Psoas muscle (tissue), 8 donors: Measurements from ENCODE around the gene PDCD10. TPM values are rescaled to one million over a fixed set of nuclear protein-coding genes. Genes with fewer than 3 reads are reported as not detected.

ENCODE experiments used
- ATAC-seq, 4 donors: fragments of 200-7000 bp; cut with Tn5 transposase; one replicate each; pipeline ENCODE4 v1.9.1; 2020; ENCODE audit warnings: moderate library complexity in 3 of 4, mild to moderate bottlenecking in 2 of 4
- DNase-seq, 2 donors: peaks; one replicate each; pipeline ENCODE4 v3.0.0-alpha.2; 2020
- H3K27ac ChIP-seq: fragments of 200-600 bp; one replicate; pipeline ENCODE4 v1.8.0; 2022
- H3K27me3 ChIP-seq, 3 donors: fragments of 200-600 bp in 1 of 3; one replicate each; pipeline versions ENCODE4 v1.6.1 to v1.8.0; 2013 to 2022; ENCODE audit warnings: low read length in 2 of 3, mild to moderate bottlenecking in 2 of 3, moderate library complexity in 1 of 3; ENCODE audit not compliant: insufficient read depth in 3 of 3
- H3K36me3 ChIP-seq, 2 donors: fragments of 200-600 bp in 1 of 2; one replicate each; pipeline versions ENCODE4 v1.6.1 to v1.8.0; 2013 to 2022; ENCODE audit warnings: low read depth in 1 of 2, mild to moderate bottlenecking in 1 of 2, moderate library complexity in 1 of 2; ENCODE audit not compliant: insufficient read depth in 1 of 2
- H3K4me1 ChIP-seq: fragments of 200-600 bp; one replicate; pipeline ENCODE4 v1.8.0; 2022
- H3K4me3 ChIP-seq: fragments of 200-600 bp; one replicate; pipeline ENCODE4 v1.8.0; 2022; ENCODE audit warnings: mild to moderate bottlenecking
- H3K9me3 ChIP-seq: fragments of 200-600 bp; one replicate; pipeline ENCODE4 v1.8.0; 2022
- CTCF ChIP-seq: fragments of 200-600 bp; IDR thresholded peaks from one replicate; pipeline ENCODE4 v1.8.0; 2022; ENCODE audit warnings: antibody characterized with exemption
- WGBS, 3 donors: extraction: QIAGEN DNeasy Blood & Tissue Kit; methylation state at CpG; one replicate each; pipeline versions ENCODE4 v1.1.6 to v1.1.7; 2013; 5-methylcytosine and 5-hydroxymethylcytosine counted together
- intact Hi-C, 2 donors: fragments of 100-400 bp; cut with DNase I; formaldehyde crosslinking; loops; one replicate each; pipeline versions ENCODE4 v1.11.0 to v1.14.2; 2022
- polyA plus RNA-seq, 3 donors: library from polyadenylated mRNA; stranded (reverse); fragments of 200-250 nt; gene quantifications; one replicate each; pipeline ENCODE4 v1.2.3, GENCODE V29; 2013
- total RNA-seq, 4 donors: library from RNA; stranded (reverse); fragmentation: NEBNext Ultra II Directional in 2 of 4; extraction: Animal tissue kit (Norgen Biotek cat#: 25700) in 2 of 4; gene quantifications; one replicate each; pipeline versions ENCODE4 v1.2.1 to v1.2.4, GENCODE V29; 2021 to 2023
- donor health status: healthy with polysubstance abuse.
- donor health status: DM: no; HTN: no; CAD: no; lungs with moderate emphysema.
- donor health status: Bipolar disorder and iron deficiency.
- donor health status: healthy.
- donor health status: DM: yes; HTN: yes; CAD: no.
- donor health status: DM: no; HTN: no; CAD: no.
- donor health status: DM: no; HTN: no; CAD: no.
- donor health status: DM: yes; HTN: yes; CAD: no.

PDCD10 gene
- total and polyA plus RNA-seq, 7 donors = 16.4 to 47.9 (median 23.6) TPM

- intact Hi-C loops = no loop called here
- no peak for ATAC-seq
- no peaks in the 10 kb centered on the region for H3K36me3 ChIP-seq
- TF ChIP-seq CTCF = no peak
- H3K4me1 ChIP-seq = no peaks in the 10 kb centered on the region
- no peak overlapping the region for H3K27ac ChIP-seq
- no peak overlapping the region for H3K4me3 ChIP-seq
- H3K9me3 ChIP-seq = no peaks in the 10 kb centered on the region
- no peak for DNase-seq
- H3K27me3 ChIP-seq = no peaks in the 10 kb centered on the region
- WGBS, 3 donors = 62 to 66% (median 63%) methylated on average over 3 of the region's 3 CpGs
Measured at GRCh38 chr3:167657684-167658225, 76.9 kb downstream of the PDCD10 start.

- DNase-seq = no peak
- no peak for ATAC-seq
- H3K27ac ChIP-seq = no peak overlapping the region
- no peak overlapping the region for H3K4me3 ChIP-seq
- no peak for TF ChIP-seq CTCF
- intact Hi-C loops = no loop called here
- no peaks in the 10 kb centered on the region for H3K27me3 ChIP-seq
- H3K4me1 ChIP-seq = no peaks in the 10 kb centered on the region
- WGBS, 3 donors = 17 to 23% (median 20%) methylated on average over 1 of the region's 1 CpG
- no peaks in the 10 kb centered on the region for H3K9me3 ChIP-seq
- no peaks in the 10 kb centered on the region for H3K36me3 ChIP-seq
Measured at GRCh38 chr3:167656821-167657220, 77.9 kb downstream of the PDCD10 start.

DNA sequence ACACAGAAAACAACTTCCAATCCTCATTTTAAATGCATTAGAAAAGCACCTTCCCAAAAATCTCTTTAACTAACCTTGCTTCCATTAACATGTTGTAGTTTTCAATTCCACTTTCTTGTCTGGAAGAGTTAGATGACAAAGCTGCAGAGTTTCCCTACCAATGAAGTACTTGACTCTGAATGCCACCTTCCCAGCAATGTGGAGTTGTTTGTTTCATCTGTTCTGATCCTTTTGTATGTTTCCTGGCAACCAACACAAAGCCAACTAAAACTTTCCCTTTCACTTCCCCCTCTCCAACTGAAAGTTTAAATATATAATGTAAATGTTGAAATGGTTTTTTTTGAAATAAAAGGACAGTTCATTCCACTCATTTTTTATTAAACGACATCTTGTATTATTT is 80.9 kb downstream of the PDCD10 start, which contains the start of gene WDR49:
Gene WDR49, minus strand, starts transcription at position 183 of the 400 bp plus-strand sequence. CDS start 517 bp downstream, outside the sequence.
- Histone ChIP-seq H3K36me3 (no peaks in the 10 kb centered on the region), H3K27ac (no peak within 1 kb of the TSS), H3K27me3 (peaks cover 0 to 2% (median 0%) of the 10 kb centered on the region in 3 donors), H3K4me3 (no peak within 1 kb of the TSS), H3K9me3 (no peaks in the 10 kb centered on the region), H3K4me1 (no peaks in the 10 kb centered on the region)
- TF ChIP-seq CTCF = no peak
- no peak for DNase-seq
- ATAC-seq = no peak
- intact Hi-C loops = no loop called here
- 53 to 65% (median 58%) methylated on average over 1 of the region's 1 CpG for WGBS, 3 donors

GRCh38 chr3:167653155-167653554 is 81.5 kb downstream of the PDCD10 start:
- Histone ChIP-seq H3K4me1 (no peaks in the 10 kb centered on the region), H3K9me3 (no peaks in the 10 kb centered on the region), H3K36me3 (no peaks in the 10 kb centered on the region), H3K27ac (no peak overlapping the region), H3K27me3 (peaks cover 0 to 2% (median 0%) of the 10 kb centered on the region in 3 donors), H3K4me3 (no peak overlapping the region)
- no peak for TF ChIP-seq CTCF
- WGBS, 3 donors = 62 to 76% (median 66%) methylated on average over 1 of the region's 1 CpG
- DNase-seq = no peak
- intact Hi-C loops = no loop called here
- ATAC-seq = no peak

DNA sequence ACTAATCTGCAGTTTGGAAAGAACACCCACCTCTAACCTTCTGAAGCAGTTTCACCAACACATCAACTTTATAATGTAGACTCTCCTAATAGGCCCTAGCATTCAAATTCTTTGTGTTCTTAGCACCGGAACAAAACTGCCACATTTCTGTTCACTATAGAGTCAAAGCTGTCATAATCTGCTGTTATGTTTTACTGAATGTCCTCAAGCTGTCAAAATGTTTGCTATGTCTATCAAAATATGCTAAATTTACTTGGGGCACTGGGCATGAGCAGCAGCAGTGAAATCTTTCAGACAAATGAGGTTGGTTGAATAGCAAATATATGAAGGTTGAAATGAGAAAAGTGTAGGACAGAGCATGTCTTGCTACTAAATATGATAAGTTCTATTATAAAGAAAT is 82.9 kb downstream of the PDCD10 start:
- DNase-seq = no peak
- H3K4me3 ChIP-seq = no peak overlapping the region
- no peaks in the 10 kb centered on the region for H3K36me3 ChIP-seq
- H3K27ac ChIP-seq = no peak overlapping the region
- 86 to 93% (median 90%) methylated on average over 1 of the region's 1 CpG for WGBS, 3 donors
- intact Hi-C loops = no loop called here
- H3K9me3 ChIP-seq = no peaks in the 10 kb centered on the region
- TF ChIP-seq CTCF = no peak
- peaks cover 0 to 2% (median 0%) of the 10 kb centered on the region in 3 donors for H3K27me3 ChIP-seq
- ATAC-seq = no peak
- H3K4me1 ChIP-seq = no peaks in the 10 kb centered on the region
